ENCODE data around the gene SLCO4A1.

The SLCO4A1 gene

GRCh38 chr20:62629864-62630470, 12.3 kb upstream of the SLCO4A1 start:
- no peak for DNase-seq (ENCODE audit: low read depth)
- H3K4me3 ChIP-seq (ENCODE audit: low read length) = no peak overlapping the region
- TF ChIP-seq, protein P1, sequence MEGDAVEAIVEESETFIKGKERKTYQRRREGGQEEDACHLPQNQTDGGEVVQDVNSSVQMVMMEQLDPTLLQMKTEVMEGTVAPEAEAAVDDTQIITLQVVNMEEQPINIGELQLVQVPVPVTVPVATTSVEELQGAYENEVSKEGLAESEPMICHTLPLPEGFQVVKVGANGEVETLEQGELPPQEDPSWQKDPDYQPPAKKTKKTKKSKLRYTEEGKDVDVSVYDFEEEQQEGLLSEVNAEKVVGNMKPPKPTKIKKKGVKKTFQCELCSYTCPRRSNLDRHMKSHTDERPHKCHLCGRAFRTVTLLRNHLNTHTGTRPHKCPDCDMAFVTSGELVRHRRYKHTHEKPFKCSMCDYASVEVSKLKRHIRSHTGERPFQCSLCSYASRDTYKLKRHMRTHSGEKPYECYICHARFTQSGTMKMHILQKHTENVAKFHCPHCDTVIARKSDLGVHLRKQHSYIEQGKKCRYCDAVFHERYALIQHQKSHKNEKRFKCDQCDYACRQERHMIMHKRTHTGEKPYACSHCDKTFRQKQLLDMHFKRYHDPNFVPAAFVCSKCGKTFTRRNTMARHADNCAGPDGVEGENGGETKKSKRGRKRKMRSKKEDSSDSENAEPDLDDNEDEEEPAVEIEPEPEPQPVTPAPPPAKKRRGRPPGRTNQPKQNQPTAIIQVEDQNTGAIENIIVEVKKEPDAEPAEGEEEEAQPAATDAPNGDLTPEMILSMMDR (conservative IDR thresholded peaks at IDR 0.05; ENCODE audit: low read depth, low read length) = no peak

DNA sequence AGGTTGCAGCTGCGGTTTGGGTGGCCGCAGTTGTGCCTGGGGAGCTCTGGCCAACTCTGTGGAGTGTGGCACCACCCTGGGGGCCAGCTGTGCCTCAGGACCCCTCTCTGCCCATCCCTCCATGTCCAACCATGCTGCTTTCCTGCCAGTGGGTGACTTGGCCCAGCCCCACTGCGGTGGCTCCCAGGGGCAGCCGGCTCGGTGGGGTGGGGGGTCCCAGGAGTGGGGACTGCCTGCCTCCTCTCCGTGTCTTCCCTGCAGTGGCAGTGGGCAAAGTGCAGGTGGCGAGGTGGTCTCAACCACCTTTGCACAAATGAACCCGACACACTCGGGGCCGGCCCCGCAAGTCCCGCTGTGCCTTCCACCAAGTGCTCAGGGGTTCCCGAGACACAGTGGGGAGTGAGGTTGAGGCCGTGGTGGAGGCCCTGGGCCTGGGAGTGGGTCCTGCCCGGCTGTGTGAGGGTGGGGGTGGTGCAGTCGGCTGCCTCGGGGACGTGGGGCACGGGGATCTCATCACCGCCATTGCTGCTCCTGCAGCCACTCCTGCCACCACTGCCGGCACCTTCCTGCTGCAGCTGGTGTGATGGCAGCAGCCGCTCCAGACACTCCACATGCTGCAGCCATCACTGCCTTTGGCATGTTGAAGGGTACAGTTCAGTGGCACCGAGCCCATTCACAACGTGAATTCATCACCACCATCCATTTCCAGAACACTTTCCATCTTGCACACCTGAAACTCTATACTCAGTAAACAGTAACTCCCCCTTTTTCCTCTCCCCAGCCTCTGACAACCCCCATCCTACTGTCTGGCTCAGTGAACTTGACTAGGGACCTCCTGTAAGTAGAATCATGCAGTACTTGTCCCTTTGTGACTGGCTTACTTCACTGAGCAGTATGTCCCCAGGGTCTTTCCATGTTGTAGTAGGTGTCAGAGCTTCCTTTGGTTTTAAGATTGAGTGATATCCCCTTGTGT, 10.7 kb upstream of the SLCO4A1 start:
- TF ChIP-seq, protein P1 (conservative IDR thresholded peaks at IDR 0.05; ENCODE audit: low read depth, low read length) = no peak
- no peak for DNase-seq (ENCODE audit: low read depth)
- no peak overlapping the region for H3K4me3 ChIP-seq (ENCODE audit: low read length)

GRCh38 chr20:62632575-62633090, 9.7 kb upstream of the SLCO4A1 start:
- no peak for DNase-seq (ENCODE audit: low read depth)
- no peak overlapping the region for H3K4me3 ChIP-seq (ENCODE audit: low read length)
- TF ChIP-seq, protein P1 (conservative IDR thresholded peaks at IDR 0.05; ENCODE audit: low read depth, low read length) = no peak

- TF ChIP-seq, protein P1 (conservative IDR thresholded peaks at IDR 0.05; ENCODE audit: low read depth, low read length) = peak; percentile 43
Observed at GRCh38 chr20:62633598-62634329, 8.5 kb upstream of the SLCO4A1 start.

GRCh38 chr20:62634330-62634967, 7.9 kb upstream of the SLCO4A1 start:
- no peak for DNase-seq (ENCODE audit: low read depth)
- TF ChIP-seq, protein P1 (conservative IDR thresholded peaks at IDR 0.05; ENCODE audit: low read depth, low read length) = no peak
- H3K4me3 ChIP-seq (ENCODE audit: low read length) = no peak overlapping the region

More at GRCh38 chr20:62633598-62634329, 8.5 kb upstream of the SLCO4A1 start:
- H3K4me3 ChIP-seq (ENCODE audit: low read length) = no peak overlapping the region
- DNase-seq (ENCODE audit: low read depth) = peak; percentile 62

- no peak overlapping the region for H3K4me3 ChIP-seq (ENCODE audit: low read length)
Observed at GRCh38 chr20:62635232-62635631, 7.1 kb upstream of the SLCO4A1 start.

More at GRCh38 chr20:62635232-62635631, 7.1 kb upstream of the SLCO4A1 start:
- no peak for DNase-seq (ENCODE audit: low read depth)
- TF ChIP-seq, protein P1 (conservative IDR thresholded peaks at IDR 0.05; ENCODE audit: low read depth, low read length) = no peak
